HUDEP-2 (cell line): ENCODE data around the gene MCC.

ENCODE experiments used
- DNase-seq, 76 experiments: peaks; one replicate each; lab custom pipeline; 2025; ENCODE audit not compliant: unreplicated experiment in 76 of 76; lab: John Stamatoyannopoulos, UW

MCC gene

GRCh38 chr5:113375480-113376060 is 112.7 kb downstream of the MCC start:
- no peak for DNase-seq

- DNase-seq = no peak
Observed at GRCh38 chr5:113373426-113373825, 114.8 kb downstream of the MCC start.

- no peak for DNase-seq
Observed at GRCh38 chr5:113371721-113372196, 116.5 kb downstream of the MCC start.

GRCh38 chr5:113367586-113367985 is 120.7 kb downstream of the MCC start:
- DNase-seq = no peak

- no peak for DNase-seq
Observed at GRCh38 chr5:113364466-113364865, 123.8 kb downstream of the MCC start.

GRCh38 chr5:113361701-113362100 is 126.6 kb downstream of the MCC start:
- no peak for DNase-seq

GRCh38 chr5:113359419-113359818 is 128.8 kb downstream of the MCC start:
- DNase-seq = no peak

- DNase-seq = no peak
Observed at GRCh38 chr5:113358696-113359095, 129.6 kb downstream of the MCC start.

- no peak for DNase-seq
Observed at GRCh38 chr5:113357696-113358476, 130.4 kb downstream of the MCC start.

GRCh38 chr5:113356487-113356886 is 131.8 kb downstream of the MCC start:
- DNase-seq = no peak

- no peak for DNase-seq
Observed at GRCh38 chr5:113354055-113354454, 134.2 kb downstream of the MCC start.

GRCh38 chr5:113347572-113347971 is 140.7 kb downstream of the MCC start:
- DNase-seq = no peak

- DNase-seq = no peak
Observed at GRCh38 chr5:113344973-113345940, 143.0 kb downstream of the MCC start.

- peak in 1 of 76 experiments; percentile 16 for DNase-seq
Observed at GRCh38 chr5:113343343-113343742, 144.9 kb downstream of the MCC start.

GRCh38 chr5:113340537-113340936 is 147.7 kb downstream of the MCC start:
- no peak for DNase-seq

GRCh38 chr5:113338628-113339027 is 149.6 kb downstream of the MCC start:
- no peak for DNase-seq

GRCh38 chr5:113337515-113338415 is 150.5 kb downstream of the MCC start:
- DNase-seq = no peak

- DNase-seq = peak in 8 of 76 experiments; percentile 1 to 31 (median 16)
Observed at GRCh38 chr5:113336975-113337374, 151.3 kb downstream of the MCC start.

GRCh38 chr5:113333411-113333810 is 154.8 kb downstream of the MCC start:
- no peak for DNase-seq

- no peak for DNase-seq
Observed at GRCh38 chr5:113331209-113331551, 157.1 kb downstream of the MCC start.
